RWPE1 (cell line): ENCODE results near the gene PAK6.

Experiments used
- CTCF ChIA-PET: fragments of 350-600 bp; sonication (Branson Sonifier 250); formaldehyde crosslinking; extraction: SDS; loops from one replicate; lab custom pipeline; 2021; lab: Yijun Ruan, JAX
- POLR2A ChIA-PET: fragments of 400-600 bp; formaldehyde crosslinking; extraction: SDS; loops from one replicate; lab custom pipeline; 2020; ENCODE audit warnings: antibody characterized with exemption; ENCODE audit not compliant: low non-redundant PET; lab: Yijun Ruan, JAX
- DNase-seq: peaks from one replicate; pipeline ENCODE4 v3.0.0; 2012; ENCODE audit warnings: low spot score
- H3K27ac ChIP-seq: fragments of 450-650 bp; 2 replicates; pipeline ENCODE4 v1.5.1; 2017
- TF ChIP-seq, protein P1 (sequence below): fragments of 450-650 bp; conservative IDR thresholded peaks from 2 replicates; pipeline ENCODE4 v1.5.1; 2017; ENCODE audit warnings: low read depth, mild to moderate bottlenecking

Gene PAK6

DNA sequence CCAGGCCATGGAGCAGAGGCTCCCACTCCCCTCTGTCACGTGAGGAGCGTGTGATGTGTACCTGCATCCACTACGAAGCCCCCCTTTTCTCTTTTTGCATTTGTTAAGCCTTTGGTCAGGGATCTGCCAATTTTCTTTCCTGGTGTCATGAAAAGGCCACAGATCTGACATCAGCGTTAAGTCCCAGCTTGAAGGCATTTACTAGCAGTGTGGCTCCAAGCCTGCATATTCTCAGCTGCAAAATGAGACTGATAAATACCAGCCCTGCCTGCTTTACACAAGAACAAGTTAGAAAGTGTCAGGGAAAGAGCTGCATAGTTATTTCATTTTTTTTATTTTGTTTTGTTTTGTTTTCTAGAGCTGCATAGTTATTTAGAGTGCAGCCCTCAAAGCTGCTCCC is 46.3 kb downstream of the PAK6 start:
- ChIA-PET CTCF (interaction anchor here (1.1 to 2.0 kb wide), 3 partner anchors 33 to 83 kb away, joined by 3 to 6 read pairs (median 6); no protein-coding TSS in a partner anchor), POLR2A (no interaction called here)
- H3K27ac ChIP-seq: peak overlapping the region; percentile 12; the same call in 1 of the 2 replicates
- TF ChIP-seq, protein P1, sequence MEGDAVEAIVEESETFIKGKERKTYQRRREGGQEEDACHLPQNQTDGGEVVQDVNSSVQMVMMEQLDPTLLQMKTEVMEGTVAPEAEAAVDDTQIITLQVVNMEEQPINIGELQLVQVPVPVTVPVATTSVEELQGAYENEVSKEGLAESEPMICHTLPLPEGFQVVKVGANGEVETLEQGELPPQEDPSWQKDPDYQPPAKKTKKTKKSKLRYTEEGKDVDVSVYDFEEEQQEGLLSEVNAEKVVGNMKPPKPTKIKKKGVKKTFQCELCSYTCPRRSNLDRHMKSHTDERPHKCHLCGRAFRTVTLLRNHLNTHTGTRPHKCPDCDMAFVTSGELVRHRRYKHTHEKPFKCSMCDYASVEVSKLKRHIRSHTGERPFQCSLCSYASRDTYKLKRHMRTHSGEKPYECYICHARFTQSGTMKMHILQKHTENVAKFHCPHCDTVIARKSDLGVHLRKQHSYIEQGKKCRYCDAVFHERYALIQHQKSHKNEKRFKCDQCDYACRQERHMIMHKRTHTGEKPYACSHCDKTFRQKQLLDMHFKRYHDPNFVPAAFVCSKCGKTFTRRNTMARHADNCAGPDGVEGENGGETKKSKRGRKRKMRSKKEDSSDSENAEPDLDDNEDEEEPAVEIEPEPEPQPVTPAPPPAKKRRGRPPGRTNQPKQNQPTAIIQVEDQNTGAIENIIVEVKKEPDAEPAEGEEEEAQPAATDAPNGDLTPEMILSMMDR: no peak
- no peak for DNase-seq

DNA sequence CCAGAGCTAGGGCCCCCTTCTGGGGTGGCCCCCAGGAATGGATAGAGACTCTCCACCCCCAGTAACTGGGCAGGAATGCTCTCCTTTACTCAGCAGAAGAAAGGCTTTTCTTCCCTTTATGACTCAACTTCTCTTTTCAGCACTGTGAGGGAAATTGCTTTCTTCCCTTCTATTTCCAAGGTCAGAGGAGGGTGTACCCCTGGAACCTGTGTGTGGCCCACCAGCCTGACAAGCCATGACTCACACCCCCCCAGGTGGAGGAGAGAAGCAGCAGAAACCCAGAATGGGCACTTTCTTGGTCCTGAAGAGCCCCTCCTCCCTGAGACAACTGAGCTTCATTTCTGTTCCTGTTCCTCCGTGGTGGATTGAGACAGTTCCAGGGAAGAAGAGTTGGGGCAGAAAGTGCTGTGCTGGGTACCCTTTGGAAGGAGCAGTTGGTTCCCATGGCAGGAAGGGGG is 46.7 kb downstream of the PAK6 start:
- DNase-seq: no peak
- ChIA-PET CTCF (interaction anchor here (1.1 to 2.0 kb wide), 3 partner anchors 33 to 82 kb away, joined by 3 to 6 read pairs (median 6); no protein-coding TSS in a partner anchor), POLR2A (no interaction called here)
- H3K27ac ChIP-seq: peak overlapping the region; percentile 12; the same call in 1 of the 2 replicates
- TF ChIP-seq, protein P1: no peak

DNA sequence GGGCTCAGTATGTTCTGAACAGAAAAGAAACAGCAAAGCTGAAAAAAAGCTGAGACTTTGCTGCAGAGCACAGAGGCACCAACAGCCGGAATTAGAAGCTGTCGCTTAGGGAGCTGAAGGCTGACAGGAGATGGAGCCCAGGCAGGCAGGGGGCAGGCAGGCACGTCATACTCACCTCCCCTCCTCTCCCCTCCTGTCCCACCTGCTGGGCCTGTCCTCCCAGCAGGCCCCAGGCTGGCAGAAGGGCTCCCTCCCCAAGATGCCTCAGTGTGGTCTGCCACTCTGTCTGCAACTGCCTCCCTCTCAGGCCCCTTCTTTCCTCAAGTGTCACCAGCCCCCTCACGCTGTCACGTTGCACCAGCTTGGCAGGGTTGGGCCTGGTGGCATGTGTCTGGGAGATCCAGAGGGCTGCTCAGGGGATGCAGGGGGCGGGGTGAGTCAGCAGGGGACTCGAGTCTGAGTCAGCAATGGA is 47.2 kb downstream of the PAK6 start:
- ChIA-PET POLR2A (no interaction called here), CTCF (interaction anchor here (1.1 to 2.0 kb wide), 3 partner anchors 32 to 82 kb away, joined by 3 to 6 read pairs (median 6); no protein-coding TSS in a partner anchor)

DNA sequence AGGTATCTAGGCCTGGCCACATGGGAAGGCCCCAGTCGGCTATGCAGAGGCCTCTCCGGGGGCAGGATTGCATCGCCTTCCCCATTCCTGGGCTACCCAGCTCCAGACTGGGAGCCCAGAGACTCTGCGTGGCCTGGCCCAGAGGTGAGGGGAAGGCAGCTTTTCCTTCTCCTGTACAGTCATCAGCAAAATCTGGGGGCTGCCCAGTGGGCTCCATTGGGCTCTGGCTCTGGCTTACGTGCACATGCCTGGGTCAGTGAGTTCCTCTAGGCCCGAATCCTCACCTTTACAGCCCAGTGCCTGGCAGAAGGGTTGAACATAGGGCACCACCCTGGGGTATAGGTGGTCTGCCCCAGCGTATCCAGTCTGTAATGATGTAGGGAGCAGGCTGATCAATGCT is 47.9 kb downstream of the PAK6 start:
- ChIA-PET POLR2A (no interaction called here), CTCF (interaction anchor here (0.5 to 1.0 kb wide), 2 partner anchors 69 to 135 kb away, joined by 3 read pairs; no protein-coding TSS in a partner anchor)
- DNase-seq: no peak
- no peak overlapping the region for H3K27ac ChIP-seq
- TF ChIP-seq, protein P1: no peak

More for the DNA sequence above, 47.2 kb downstream of the PAK6 start:
- H3K27ac ChIP-seq: peak overlapping the region; percentile 12; the same call in 1 of the 2 replicates
- DNase-seq: no peak
- TF ChIP-seq, protein P1: no peak

DNA sequence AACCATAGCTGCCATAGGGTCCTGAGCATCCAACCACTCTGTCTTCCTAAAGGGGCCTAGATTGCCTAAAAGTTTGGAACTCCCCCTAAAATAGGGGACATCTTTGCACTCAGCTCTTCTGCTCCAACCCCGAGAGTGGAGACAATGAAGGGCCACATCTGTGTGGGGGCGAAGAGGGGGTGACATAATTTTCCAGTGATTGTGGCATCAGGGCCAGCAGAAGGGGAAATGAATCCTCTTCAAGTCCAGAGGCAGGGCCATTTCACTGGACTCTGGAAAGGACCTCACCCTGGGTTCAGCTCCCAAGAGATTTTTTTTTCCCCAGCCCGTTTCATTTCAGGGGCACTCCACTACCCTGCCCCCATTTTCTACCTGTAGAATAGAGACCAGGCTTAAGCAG is 48.6 kb downstream of the PAK6 start:
- no peak for DNase-seq
- H3K27ac ChIP-seq: no peak overlapping the region
- ChIA-PET CTCF (interaction anchor here (1.0 to 2.5 kb wide), 4 partner anchors 14 to 80 kb away, joined by 3 to 9 read pairs (median 5); no protein-coding TSS in a partner anchor), POLR2A (no interaction called here)
- TF ChIP-seq, protein P1: no peak

DNA sequence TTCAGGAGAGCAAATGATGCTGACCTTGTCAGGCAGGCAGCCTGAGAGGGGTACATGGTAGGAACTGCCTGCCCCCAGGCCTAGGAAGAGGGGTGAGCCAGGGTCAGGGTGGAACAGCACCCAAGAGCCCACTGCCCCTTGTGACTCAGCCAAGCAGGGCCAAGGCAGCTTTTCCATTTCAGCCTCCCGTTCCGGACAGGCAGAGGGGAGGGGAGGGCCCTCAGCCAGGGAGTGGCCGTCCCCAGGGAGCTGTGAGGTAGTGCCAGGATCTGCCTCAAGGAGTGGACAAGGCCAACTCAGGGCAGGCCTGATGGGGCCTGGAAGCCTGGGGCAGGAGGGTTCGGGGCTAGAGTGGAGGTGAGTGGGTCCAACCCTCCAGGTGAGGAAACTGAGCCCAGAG is 49.1 kb downstream of the PAK6 start:
- POLR2A ChIA-PET: no interaction called here
- no peak overlapping the region for H3K27ac ChIP-seq
- CTCF ChIA-PET: interaction anchor here (1.2 to 2.5 kb wide), 3 partner anchors 15 to 80 kb away, joined by 4 to 9 read pairs (median 6); no protein-coding TSS in a partner anchor
- DNase-seq: no peak
- TF ChIP-seq, protein P1: no peak
